ENCODE results near the gene FBXO22.

The FBXO22 gene

GRCh38 chr15:75985971-75986370 is 82.3 kb downstream of the FBXO22 start:
- no peak for DNase-seq (ENCODE audit: low spot score)
- H3K27ac ChIP-seq, result no peak overlapping the region
- ChIA-PET CTCF (interaction anchor here (0.6 kb wide), 1 partner anchor 908 kb away, joined by 3 read pairs; no protein-coding TSS in a partner anchor), POLR2A (ENCODE audit: low non-redundant PET) (no interaction called here)
- TF ChIP-seq CTCF (conservative IDR thresholded peaks at IDR 0.05; ENCODE audit: low read depth), result no peak

GRCh38 chr15:75989045-75989444 is 85.4 kb downstream of the FBXO22 start:
- no peak for DNase-seq (ENCODE audit: low spot score)
- ChIA-PET CTCF (no interaction called here), POLR2A (ENCODE audit: low non-redundant PET) (no interaction called here)
- no peak overlapping the region for H3K27ac ChIP-seq
- TF ChIP-seq CTCF (conservative IDR thresholded peaks at IDR 0.05; ENCODE audit: low read depth), result no peak

GRCh38 chr15:75989875-75990274 is 86.2 kb downstream of the FBXO22 start:
- CTCF ChIA-PET, result interaction anchor here (0.6 kb wide), 1 partner anchor 58 kb away, joined by 3 read pairs; no protein-coding TSS in a partner anchor

More at GRCh38 chr15:75989875-75990274, 86.2 kb downstream of the FBXO22 start:
- DNase-seq (ENCODE audit: low spot score), result no peak
- POLR2A ChIA-PET (ENCODE audit: low non-redundant PET), result no interaction called here
- H3K27ac ChIP-seq, result no peak overlapping the region
- TF ChIP-seq CTCF (conservative IDR thresholded peaks at IDR 0.05; ENCODE audit: low read depth), result no peak

Data from RWPE1 (cell line).